ENCODE measurements around the gene PSMG4.
A peak's percentile ranks its signal among the peaks of the same experiment; 100 is the strongest.

PSMG4 gene

DNA sequence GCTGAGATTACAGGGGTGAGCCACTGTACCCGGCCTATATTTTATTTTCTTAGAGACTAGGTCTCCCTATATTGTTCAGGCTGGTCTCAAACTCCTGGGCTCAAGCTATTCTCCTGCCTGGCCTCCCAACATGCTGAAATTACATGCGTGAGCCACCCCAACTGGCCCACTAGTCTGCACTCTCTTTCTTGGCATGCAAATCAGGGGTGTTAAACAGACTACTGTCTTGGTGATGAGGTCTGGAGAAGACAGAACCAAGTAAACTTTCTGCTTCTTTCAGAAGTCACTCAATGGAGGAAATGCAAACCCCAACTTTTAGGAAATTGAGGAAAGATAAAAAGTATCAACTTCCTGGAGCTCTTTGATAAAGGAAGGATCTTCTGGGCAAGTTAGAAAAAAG, 23.3 kb upstream of the PSMG4 start:
- TF ChIP-seq GATA3 (IDR thresholded peaks at IDR 0.05; ENCODE audit: low read depth, low read length) (no peak), GATA2 (IDR thresholded peaks at IDR 0.05; ENCODE audit: low read depth, low read length) (no peak)

DNA sequence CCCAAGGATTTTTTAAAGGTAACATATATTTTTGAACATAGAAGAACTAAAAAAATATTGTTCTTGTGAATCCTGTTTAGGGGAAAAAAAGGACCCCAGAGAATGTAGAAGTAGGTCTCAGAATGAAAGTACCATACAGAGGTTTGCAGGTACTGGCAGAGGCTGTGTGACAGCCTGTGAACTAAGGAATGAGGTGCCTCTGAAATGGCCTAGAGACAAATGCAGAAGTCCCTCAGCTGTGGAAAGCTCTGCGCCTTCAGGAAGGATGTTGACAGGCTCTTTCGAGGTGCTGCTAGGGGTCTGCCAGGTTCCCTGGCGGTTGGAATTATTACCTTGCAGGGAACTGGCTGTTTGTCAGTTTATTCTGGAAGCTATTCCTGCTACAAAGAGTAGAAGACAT, 22.7 kb upstream of the PSMG4 start:
- TF ChIP-seq GATA3 (IDR thresholded peaks at IDR 0.05; ENCODE audit: low read depth, low read length) (no peak), GATA2 (IDR thresholded peaks at IDR 0.05; ENCODE audit: low read depth, low read length) (no peak)

DNA sequence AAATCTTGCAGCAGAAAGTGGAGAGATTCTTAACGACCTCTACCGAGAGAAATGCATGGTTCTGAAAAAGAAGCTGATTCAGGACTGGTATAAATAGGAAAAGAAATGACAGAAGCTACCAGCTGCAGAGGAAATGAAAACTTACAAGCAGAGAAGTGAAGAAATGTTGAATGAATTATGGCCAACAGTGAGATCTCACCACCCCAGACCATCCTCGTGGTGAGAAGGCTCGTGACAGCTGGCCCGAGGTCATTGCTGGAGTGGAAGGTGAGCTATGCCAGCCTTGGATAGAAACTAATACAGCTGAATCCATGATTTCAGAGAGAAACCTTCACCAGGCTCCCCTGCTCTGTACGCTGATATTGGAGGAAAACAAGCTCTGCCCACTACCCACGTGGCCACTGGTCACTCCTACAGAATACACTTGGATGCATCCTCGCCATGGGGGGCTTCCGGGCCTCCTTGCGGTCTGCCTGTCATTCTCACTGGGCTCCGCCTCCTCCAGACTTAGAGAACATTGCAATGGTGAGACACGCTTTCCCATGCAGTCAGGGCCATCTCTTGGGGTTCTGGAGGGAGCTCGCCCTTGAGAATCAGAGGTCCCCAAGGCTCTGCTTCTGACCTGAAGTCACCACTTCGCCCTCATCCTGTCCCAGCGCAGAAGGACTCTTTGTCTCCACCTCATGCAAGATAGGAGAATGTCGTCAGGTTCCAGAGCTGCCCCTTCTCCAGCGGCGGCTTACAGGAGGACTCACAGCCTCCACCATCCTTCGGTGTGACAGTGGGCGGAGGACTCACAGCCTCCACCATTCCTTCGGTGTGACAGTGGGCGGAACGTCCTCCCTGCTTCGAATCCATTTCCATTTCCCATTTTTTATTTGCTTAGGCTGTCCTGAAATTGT, 20.7 kb upstream of the PSMG4 start:
- TF ChIP-seq GATA3 (IDR thresholded peaks at IDR 0.05; ENCODE audit: low read depth, low read length) (no peak), GATA2 (IDR thresholded peaks at IDR 0.05; ENCODE audit: low read depth, low read length) (no peak)

- no peak for TF ChIP-seq GATA3 (IDR thresholded peaks at IDR 0.05; ENCODE audit: low read depth, low read length)
Measured at GRCh38 chr6:3239110-3239830, 19.5 kb upstream of the PSMG4 start.

- no peak for TF ChIP-seq GATA2 (IDR thresholded peaks at IDR 0.05; ENCODE audit: low read depth, low read length)
- no peak for TF ChIP-seq GATA3 (IDR thresholded peaks at IDR 0.05; ENCODE audit: low read depth, low read length)
Measured at GRCh38 chr6:3240595-3240994, 18.2 kb upstream of the PSMG4 start.

- no peak for TF ChIP-seq GATA3 (IDR thresholded peaks at IDR 0.05; ENCODE audit: low read depth, low read length)
- TF ChIP-seq GATA2 (IDR thresholded peaks at IDR 0.05; ENCODE audit: low read depth, low read length) = no peak
Measured at GRCh38 chr6:3242768-3243167, 16.0 kb upstream of the PSMG4 start.

- no peak for TF ChIP-seq GATA3 (IDR thresholded peaks at IDR 0.05; ENCODE audit: low read depth, low read length)
- no peak for TF ChIP-seq GATA2 (IDR thresholded peaks at IDR 0.05; ENCODE audit: low read depth, low read length)
Measured at GRCh38 chr6:3244003-3244831, 14.5 kb upstream of the PSMG4 start.

GRCh38 chr6:3245216-3245615, 13.5 kb upstream of the PSMG4 start:
- TF ChIP-seq GATA3 (IDR thresholded peaks at IDR 0.05; ENCODE audit: low read depth, low read length) = no peak
- no peak for TF ChIP-seq GATA2 (IDR thresholded peaks at IDR 0.05; ENCODE audit: low read depth, low read length)

DNA sequence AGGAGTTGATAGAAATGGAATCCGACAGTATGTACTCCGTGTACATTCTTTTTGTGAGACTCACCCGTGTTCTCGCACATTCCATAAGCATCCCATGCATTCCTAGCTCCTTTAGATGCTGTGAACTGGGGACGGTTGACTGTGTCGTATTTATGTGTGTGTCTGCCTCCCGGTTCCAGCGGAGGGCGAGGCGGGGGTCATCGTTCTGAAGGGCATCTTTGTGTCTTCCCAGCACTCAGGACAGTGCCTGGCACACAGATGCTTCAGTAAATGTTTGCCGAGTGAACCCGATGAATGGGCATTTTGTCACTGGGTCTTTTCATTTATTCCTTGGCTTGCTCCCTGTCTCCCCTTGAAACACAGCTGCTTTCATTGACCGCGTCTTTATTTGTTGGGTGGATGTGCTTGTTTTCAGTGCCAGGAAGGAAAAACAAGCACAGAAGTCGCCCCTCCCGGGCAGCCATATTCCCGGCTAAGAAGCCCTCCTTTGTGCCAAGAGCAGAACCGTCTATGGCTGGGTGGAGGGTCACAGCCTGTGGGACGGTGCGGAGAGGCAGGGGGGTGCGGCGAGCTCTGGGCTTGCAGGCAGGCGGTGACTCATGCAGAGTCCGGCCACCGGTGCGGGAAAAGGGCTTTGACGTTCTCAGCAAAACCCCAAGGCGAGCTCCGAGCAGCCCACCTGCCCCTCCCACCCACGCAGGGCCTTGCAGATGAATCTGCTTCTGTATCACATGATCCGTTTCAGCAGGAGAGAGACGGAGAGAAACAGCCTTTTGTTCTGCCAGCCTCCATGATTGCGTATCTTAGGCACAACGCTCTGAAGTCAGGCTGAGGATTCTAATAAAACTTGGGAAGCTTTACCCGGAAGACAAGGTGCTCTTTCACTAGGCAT, 11.2 kb upstream of the PSMG4 start:
- TF ChIP-seq GATA2 (IDR thresholded peaks at IDR 0.05; ENCODE audit: low read depth, low read length) = no peak

GRCh38 chr6:3249821-3250220, 8.9 kb upstream of the PSMG4 start:
- TF ChIP-seq GATA3 (IDR thresholded peaks at IDR 0.05; ENCODE audit: low read depth, low read length) (no peak), GATA2 (IDR thresholded peaks at IDR 0.05; ENCODE audit: low read depth, low read length) (no peak)

DNA sequence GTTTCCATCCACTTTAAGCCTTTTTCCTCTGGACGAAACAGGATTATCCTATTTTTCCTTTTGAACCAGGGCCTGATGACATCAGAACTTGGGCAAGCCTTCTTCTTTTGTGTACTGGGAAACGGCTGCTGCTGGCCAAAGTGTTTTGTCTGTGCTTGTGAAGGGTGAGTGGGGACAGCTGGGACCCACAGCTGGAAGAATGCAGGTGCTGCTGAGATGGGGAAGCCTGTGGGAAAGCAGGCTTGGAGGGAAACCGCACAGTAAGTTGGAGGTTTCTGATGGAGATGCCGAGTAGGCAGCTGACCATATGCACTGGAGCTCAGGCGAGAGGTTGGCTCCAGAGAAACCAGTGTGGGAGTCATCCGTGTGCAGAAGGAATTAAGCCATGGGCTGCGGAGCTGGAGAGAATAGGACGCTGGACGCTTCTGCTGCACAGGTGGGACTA, 8.5 kb upstream of the PSMG4 start:
- no peak for TF ChIP-seq GATA3 (IDR thresholded peaks at IDR 0.05; ENCODE audit: low read depth, low read length)
- TF ChIP-seq GATA2 (IDR thresholded peaks at IDR 0.05; ENCODE audit: low read depth, low read length) = no peak

GRCh38 chr6:3251462-3252314, 7.1 kb upstream of the PSMG4 start:
- TF ChIP-seq GATA2 (IDR thresholded peaks at IDR 0.05; ENCODE audit: low read depth, low read length) = peak; percentile 87
- no peak; the same call in 1 of the 2 replicates for TF ChIP-seq GATA3 (IDR thresholded peaks at IDR 0.05; ENCODE audit: low read depth, low read length)

All from SH-SY5Y (cell line).